C4-2B (cell line): ENCODE measurements around the gene XPO5.

Source experiments
- ZFX ChIP-seq: fragments of 450-650 bp; IDR thresholded peaks from 2 replicates; pipeline ENCODE4 v1.6.1; 2017
- TF ChIP-seq, protein P1 (sequence below): fragments of 450-650 bp; conservative IDR thresholded peaks from 2 replicates; pipeline ENCODE4 v1.5.1; 2017; ENCODE audit warnings: mild to moderate bottlenecking

DNA sequence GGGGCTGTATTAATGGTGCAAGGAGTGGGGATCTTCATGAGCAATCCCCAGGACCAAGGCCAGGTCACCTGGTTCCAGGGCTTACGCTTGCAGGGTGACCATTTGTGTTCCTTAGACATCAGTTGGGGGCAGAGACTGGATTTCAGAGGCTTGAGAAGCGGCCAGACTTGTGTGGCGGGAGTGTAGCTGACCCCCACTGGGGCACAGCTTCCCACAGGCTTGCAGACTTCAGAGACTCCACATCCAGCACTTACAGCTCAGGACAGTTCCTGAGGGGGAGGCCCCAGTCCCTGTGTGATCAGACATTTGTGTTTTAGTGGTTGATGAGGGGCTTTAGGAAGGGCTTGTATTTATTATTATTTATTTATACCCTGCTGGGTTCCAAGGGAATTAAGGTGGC lies 83.2 kb downstream of the XPO5 start:
- TF ChIP-seq, protein P1, sequence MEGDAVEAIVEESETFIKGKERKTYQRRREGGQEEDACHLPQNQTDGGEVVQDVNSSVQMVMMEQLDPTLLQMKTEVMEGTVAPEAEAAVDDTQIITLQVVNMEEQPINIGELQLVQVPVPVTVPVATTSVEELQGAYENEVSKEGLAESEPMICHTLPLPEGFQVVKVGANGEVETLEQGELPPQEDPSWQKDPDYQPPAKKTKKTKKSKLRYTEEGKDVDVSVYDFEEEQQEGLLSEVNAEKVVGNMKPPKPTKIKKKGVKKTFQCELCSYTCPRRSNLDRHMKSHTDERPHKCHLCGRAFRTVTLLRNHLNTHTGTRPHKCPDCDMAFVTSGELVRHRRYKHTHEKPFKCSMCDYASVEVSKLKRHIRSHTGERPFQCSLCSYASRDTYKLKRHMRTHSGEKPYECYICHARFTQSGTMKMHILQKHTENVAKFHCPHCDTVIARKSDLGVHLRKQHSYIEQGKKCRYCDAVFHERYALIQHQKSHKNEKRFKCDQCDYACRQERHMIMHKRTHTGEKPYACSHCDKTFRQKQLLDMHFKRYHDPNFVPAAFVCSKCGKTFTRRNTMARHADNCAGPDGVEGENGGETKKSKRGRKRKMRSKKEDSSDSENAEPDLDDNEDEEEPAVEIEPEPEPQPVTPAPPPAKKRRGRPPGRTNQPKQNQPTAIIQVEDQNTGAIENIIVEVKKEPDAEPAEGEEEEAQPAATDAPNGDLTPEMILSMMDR: no peak
- TF ChIP-seq ZFX: no peak
